Lower leg skin (tissue), 3 donors: ENCODE results near the gene ATP4A.

Source experiments
- CTCF ChIP-seq, 3 donors: fragments of 450-650 bp; IDR thresholded peaks; one replicate each; pipeline ENCODE4 v1.5.1; 2016; ENCODE audit warnings: antibody characterized with exemption in 3 of 3, mild to moderate bottlenecking in 3 of 3, moderate library complexity in 2 of 3
- POLR2A ChIP-seq, 2 donors: fragments of 450-650 bp; IDR thresholded peaks; one replicate each; pipeline ENCODE4 v1.6.1; 2016 to 2017; ENCODE audit warnings: antibody characterized with exemption in 2 of 2, mild to moderate bottlenecking in 1 of 2, moderate library complexity in 1 of 2

- TF ChIP-seq CTCF (IDR thresholded peaks at IDR 0.05) (no peak), POLR2A (IDR thresholded peaks at IDR 0.05) (no peak)
These were observed 17.5 kb downstream of the ATP4A start for GRCh38 chr19:35545855-35546381.
